Pancreas (tissue), 10 donors: ENCODE data around the gene SMARCA4. TPM values are rescaled to one million over a fixed set of nuclear protein-coding genes. Genes with fewer than 3 reads are reported as not detected.

Experiments used
- ATAC-seq, 4 donors: fragments of 200-7000 bp; cut with Tn5 transposase; one replicate each; pipeline versions ENCODE4 v1.8.0 to v1.9.1; 2020; ENCODE audit warnings: mild to moderate bottlenecking in 4 of 4, moderate library complexity in 4 of 4
- DNase-seq, 6 donors: peaks; one replicate each; pipeline ENCODE4 v3.0.0-alpha.2; 2020
- FAIRE-seq: peaks from 2 replicates; lab custom pipeline; 2012; peaks lifted over from hg19 to GRCh38; lab: Jason Lieb, UNC
- H3K27ac ChIP-seq, 4 donors: fragments of 200-600 bp; sonication (generic); 1 replicate in 3 of 4; 2 replicates in 1 of 4; pipeline versions ENCODE4 v1.5.0 to v1.8.0; 2020
- H3K27me3 ChIP-seq, 4 donors: fragments of 200-600 bp; one replicate each; pipeline ENCODE4 v1.8.0; 2021
- H3K36me3 ChIP-seq, 3 donors: fragments of 200-600 bp; sonication (generic) in 1 of 3; one replicate each; pipeline versions ENCODE4 v1.5.0 to v1.8.0; 2020 to 2021
- H3K4me1 ChIP-seq, 3 donors: fragments of 200-600 bp; one replicate each; pipeline ENCODE4 v1.8.0; 2021
- H3K4me3 ChIP-seq, 4 donors: fragments of 200-600 bp; sonication (generic) in 2 of 4; one replicate each; pipeline versions ENCODE4 v1.5.0 to v1.8.0; 2020 to 2021
- H3K9me3 ChIP-seq, 4 donors: fragments of 200-600 bp; one replicate each; pipeline ENCODE4 v1.8.0; 2021
- WGBS, 2 donors: extraction: QIAGEN DNeasy Blood & Tissue Kit; methylation state at CpG; one replicate each; pipeline ENCODE4 v1.1.7; 2013; 5-methylcytosine and 5-hydroxymethylcytosine counted together
- intact Hi-C, 3 donors: fragments of 100-400 bp; cut with DNase I; formaldehyde crosslinking; loops; one replicate each; pipeline versions ENCODE4 v1.11.1 to v1.14.2; 2022
- polyA plus RNA-seq, 2 donors: library from polyadenylated mRNA; stranded (reverse); fragments of 200-250 nt; gene quantifications; one replicate each; pipeline ENCODE4 v1.2.3, GENCODE V29; 2013
- total RNA-seq, 6 donors: library from RNA; stranded (reverse); fragmentation: NEBNext Ultra II Directional in 4 of 6; extraction: Animal tissue kit (Norgen Biotek cat#: 25700) in 4 of 6; gene quantifications; one replicate each; pipeline versions ENCODE4 v1.2.1 to v1.2.4, GENCODE V29; 2021 to 2023
- TF ChIP-seq, protein P1 (sequence below), 4 donors: fragments of 200-600 bp; sonication (generic) in 3 of 4; IDR thresholded peaks; one replicate each; pipeline versions ENCODE4 v1.5.0 to v1.8.0; 2021; ENCODE audit warnings: antibody characterized with exemption in 4 of 4
- donor health status: healthy with polysubstance abuse.
- donor health status: DM: no; HTN: no; CAD: no; lungs with moderate emphysema.
- donor health status: DM: no; HTN: no; CAD: no.
- donor health status: control.
- donor health status: control.
- donor health status: Bipolar disorder and iron deficiency.
- donor health status: DM: yes; HTN: yes; CAD: no.
- donor health status: DM: no; HTN: no; CAD: no.
- donor health status: DM: no; HTN: no; CAD: no.
- donor health status: DM: yes; HTN: yes; CAD: no.

Gene SMARCA4
- 10 to 100 TPM; 28.7 to 53.0 (median 38.1) TPM for total RNA-seq
- polyA plus RNA-seq = 10 to 100 TPM; 69.4 to 77.8 TPM

DNA sequence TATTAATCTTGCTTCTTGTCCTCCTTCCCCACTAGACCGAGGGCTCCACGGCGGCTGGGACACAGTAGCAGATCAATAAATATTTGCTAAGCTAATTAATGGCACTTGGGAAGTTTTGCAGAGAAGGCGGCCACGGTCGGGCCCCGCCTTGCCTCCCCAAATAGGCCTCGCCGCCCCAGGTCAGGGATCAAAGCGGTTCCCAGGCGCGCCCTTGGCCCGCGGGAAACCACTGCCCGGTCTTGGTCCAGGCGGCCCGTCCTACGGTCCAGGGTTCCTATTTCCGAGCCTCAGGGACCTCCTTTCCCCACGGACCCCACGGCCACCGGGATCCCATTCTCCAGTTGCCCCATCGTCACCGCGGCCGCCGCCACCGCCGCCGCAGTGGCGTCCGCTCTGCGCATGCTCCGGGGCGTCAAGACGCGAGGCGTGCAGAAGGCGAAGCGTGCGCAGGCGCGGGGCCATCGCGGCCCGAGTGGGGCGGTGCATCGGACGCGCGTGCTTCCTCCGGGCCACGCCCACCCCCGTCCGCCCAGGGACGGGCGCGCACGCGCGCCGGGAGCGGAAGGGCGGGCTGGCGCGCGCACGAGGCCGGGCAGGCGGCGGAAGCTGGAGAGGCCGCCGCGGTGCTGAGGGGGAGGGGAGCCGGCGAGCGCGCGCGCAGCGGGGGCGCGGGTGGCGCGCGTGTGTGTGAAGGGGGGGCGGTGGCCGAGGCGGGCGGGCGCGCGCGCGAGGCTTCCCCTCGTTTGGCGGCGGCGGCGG, at the start of gene SMARCA4:
Gene SMARCA4, plus strand, starts transcription at position 717 of the 759 bp plus-strand sequence. CDS start 23,122 bp downstream, outside the sequence.
- peak within 1 kb of the TSS; percentile 73 to 84 (median 82) for H3K4me3 ChIP-seq
- H3K36me3 ChIP-seq = no peaks in the 10 kb centered on the region
- no peaks in the 10 kb centered on the region for H3K27me3 ChIP-seq
- TF ChIP-seq, protein P1, sequence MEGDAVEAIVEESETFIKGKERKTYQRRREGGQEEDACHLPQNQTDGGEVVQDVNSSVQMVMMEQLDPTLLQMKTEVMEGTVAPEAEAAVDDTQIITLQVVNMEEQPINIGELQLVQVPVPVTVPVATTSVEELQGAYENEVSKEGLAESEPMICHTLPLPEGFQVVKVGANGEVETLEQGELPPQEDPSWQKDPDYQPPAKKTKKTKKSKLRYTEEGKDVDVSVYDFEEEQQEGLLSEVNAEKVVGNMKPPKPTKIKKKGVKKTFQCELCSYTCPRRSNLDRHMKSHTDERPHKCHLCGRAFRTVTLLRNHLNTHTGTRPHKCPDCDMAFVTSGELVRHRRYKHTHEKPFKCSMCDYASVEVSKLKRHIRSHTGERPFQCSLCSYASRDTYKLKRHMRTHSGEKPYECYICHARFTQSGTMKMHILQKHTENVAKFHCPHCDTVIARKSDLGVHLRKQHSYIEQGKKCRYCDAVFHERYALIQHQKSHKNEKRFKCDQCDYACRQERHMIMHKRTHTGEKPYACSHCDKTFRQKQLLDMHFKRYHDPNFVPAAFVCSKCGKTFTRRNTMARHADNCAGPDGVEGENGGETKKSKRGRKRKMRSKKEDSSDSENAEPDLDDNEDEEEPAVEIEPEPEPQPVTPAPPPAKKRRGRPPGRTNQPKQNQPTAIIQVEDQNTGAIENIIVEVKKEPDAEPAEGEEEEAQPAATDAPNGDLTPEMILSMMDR (IDR thresholded peaks at IDR 0.05) = no peak
- peak within 1 kb of the TSS; percentile 89 to 95 (median 94) for H3K27ac ChIP-seq
- WGBS, 2 donors = 0 to 1% methylated on average over 62 to 100 of the region's 100 CpGs
- FAIRE-seq = no peak
- H3K9me3 ChIP-seq = no peaks in the 10 kb centered on the region
- peak; percentile 92 to 98 (median 95) for ATAC-seq
- peaks cover 0 to 11% (median 4%) of the 10 kb centered on the region in 3 donors for H3K4me1 ChIP-seq
- DNase-seq = peak; percentile 95 to 99 (median 98)
- intact Hi-C loops = no loop called here

DNA sequence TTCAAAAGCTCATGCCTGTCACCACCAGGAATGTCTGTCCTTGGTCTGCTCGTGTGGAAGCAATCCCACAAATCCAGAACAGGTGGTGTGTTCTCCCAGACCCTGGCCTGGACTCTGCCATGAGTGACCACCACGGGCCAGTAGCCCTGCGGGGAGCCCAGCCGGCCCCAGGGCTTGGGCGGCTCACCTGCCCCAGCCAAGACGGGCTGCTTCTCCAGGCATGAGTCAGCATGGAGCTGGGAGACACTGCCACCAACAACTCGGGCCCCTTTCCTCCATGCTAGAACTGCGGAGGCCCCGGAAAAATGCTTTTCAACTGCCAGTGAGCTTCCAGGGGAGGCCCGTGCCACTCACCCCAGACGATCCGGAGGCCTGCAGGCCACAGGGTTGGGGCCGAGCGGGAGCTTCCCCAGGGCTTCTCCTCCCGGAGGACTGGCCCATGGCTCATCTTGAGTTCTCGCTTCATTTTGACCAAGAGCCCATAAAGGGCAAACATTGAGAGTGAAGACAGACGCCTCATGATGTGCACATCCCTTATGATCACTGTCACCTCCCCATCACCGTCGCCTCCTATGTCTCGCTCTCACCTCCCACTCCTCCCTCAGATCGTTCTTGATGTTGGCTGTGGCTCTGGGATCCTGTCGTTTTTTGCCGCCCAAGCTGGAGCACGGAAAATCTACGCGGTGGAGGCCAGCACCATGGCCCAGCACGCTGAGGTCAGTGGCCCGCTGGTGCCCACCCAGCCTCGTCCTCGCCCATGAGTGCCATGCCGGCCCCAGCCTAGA, 49.1 kb upstream of the SMARCA4 start:
- FAIRE-seq (no peak), DNase-seq (no peak), ATAC-seq (no peak)
- H3K27me3 ChIP-seq = no peaks in the 10 kb centered on the region
- no peaks in the 10 kb centered on the region for H3K4me1 ChIP-seq
- H3K4me3 ChIP-seq = no peak overlapping the region
- no peaks in the 10 kb centered on the region for H3K9me3 ChIP-seq
- 89 to 90% methylated on average over 30 to 31 of the region's 31 CpGs for WGBS, 2 donors
- intact Hi-C loops = no loop called here
- no peak overlapping the region for H3K27ac ChIP-seq
- TF ChIP-seq, protein P1 (IDR thresholded peaks at IDR 0.05) = no peak
- H3K36me3 ChIP-seq = peaks cover 0 to 42% (median 3%) of the 10 kb centered on the region in 3 donors

DNA sequence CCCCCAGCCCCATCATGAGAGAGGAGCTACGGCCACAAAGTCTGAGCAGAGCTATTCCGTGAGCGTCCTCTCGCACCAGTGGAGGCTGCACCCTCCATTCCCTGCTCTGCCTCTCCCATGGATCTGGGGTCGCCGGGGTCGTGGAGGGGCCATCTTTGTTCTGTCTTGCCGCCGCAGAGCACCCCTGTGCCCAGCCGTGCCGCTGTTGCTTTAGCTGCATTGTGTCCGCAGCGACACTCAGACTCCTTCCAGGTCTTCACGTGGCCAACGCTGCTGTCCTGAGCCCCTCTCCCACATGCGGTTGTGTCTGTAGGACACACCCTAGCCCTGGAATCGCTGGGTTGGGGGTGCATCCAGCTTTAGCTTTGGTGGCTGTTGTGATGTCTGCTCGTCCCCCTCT, 48.2 kb upstream of the SMARCA4 start:
- 95 to 98% methylated on average over 18 of the region's 18 CpGs for WGBS, 2 donors
- no peak for FAIRE-seq
- H3K27ac ChIP-seq = no peak overlapping the region
- H3K27me3 ChIP-seq = no peaks in the 10 kb centered on the region
- H3K4me1 ChIP-seq = no peaks in the 10 kb centered on the region
- TF ChIP-seq, protein P1 (IDR thresholded peaks at IDR 0.05) = no peak
- peaks cover 0 to 42% (median 3%) of the 10 kb centered on the region in 3 donors for H3K36me3 ChIP-seq
- intact Hi-C loops = no loop called here
- ATAC-seq = no peak
- no peak for DNase-seq
- no peaks in the 10 kb centered on the region for H3K9me3 ChIP-seq
- H3K4me3 ChIP-seq = no peak overlapping the region

DNA sequence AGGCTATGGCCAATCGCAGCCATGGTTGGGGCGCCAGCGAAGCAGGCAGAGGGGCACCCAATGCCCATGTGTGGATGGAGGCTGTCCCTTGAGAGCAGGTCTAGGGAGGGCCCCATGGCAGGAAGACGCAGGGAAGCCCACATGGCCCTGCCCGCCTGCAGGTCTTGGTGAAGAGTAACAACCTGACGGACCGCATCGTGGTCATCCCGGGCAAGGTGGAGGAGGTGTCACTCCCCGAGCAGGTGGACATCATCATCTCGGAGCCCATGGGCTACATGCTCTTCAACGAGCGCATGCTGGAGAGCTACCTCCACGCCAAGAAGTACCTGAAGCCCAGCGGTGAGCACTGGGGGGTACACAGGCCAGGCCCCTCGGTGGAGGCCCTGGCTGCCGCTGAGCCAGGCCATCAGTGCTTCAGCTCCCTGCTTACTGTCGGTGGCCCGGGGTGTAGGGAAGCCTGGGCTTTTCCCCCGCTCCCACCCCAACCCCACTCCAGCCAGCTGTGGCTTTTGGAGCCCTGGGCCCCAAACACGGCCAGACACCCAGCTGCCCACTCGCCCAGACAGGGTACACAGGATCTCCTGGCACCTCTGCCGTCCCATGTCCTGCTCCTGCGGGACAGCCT, 47.0 kb upstream of the SMARCA4 start:
- intact Hi-C loops = no loop called here
- 92 to 93% methylated on average over 21 to 24 of the region's 24 CpGs for WGBS, 2 donors
- DNase-seq = no peak
- no peak for ATAC-seq
- Histone ChIP-seq H3K27me3 (no peaks in the 10 kb centered on the region), H3K4me1 (no peaks in the 10 kb centered on the region), H3K27ac (no peak overlapping the region), H3K9me3 (no peaks in the 10 kb centered on the region), H3K4me3 (no peak overlapping the region), H3K36me3 (peaks cover 0 to 34% (median 0%) of the 10 kb centered on the region in 3 donors)
- FAIRE-seq = no peak
- TF ChIP-seq, protein P1 (IDR thresholded peaks at IDR 0.05) = no peak
